Right ventricle myocardium superior (tissue), 1 donor: ENCODE results near the gene AP1G1. TPM values are rescaled to one million over a fixed set of nuclear protein-coding genes. Genes with fewer than 3 reads are reported as not detected.

Experiments used
- total RNA-seq: library from RNA; stranded (reverse); fragmentation: NEBNext Ultra II Directional; extraction: Animal tissue kit (Norgen Biotek cat#: 25700); gene quantifications from one replicate; pipeline ENCODE4 v1.2.1, GENCODE V29; 2021
- donor health status: DM: no; HTN: yes; CAD: no; lungs with severe emphysema.

Gene AP1G1
- total RNA-seq, 1 donor from 2014 or later = 27.2 TPM

Other genes starting within 250 kb of the AP1G1 start
- 0.13 TPM for gene TAT, start 231.7 kb downstream of the AP1G1 start, total RNA-seq
- not detected for gene MARVELD3, start 182.7 kb downstream of the AP1G1 start, total RNA-seq
- 1.5 TPM for gene PHLPP2, start 84.1 kb downstream of the AP1G1 start, total RNA-seq
- 13.4 TPM for gene ATXN1L, start 37.1 kb upstream of the AP1G1 start, total RNA-seq
- 1.7 TPM for gene ZNF821, start 75.3 kb upstream of the AP1G1 start, total RNA-seq
- 113 TPM for gene IST1, start 86.7 kb upstream of the AP1G1 start, total RNA-seq
- gene PKD1L3, start 191.6 kb upstream of the AP1G1 start, total RNA-seq = 0.03 TPM
- 8.3 TPM for gene DHODH, start 199.9 kb upstream of the AP1G1 start, total RNA-seq
- gene HP, start 245.7 kb upstream of the AP1G1 start, total RNA-seq = 6.4 TPM